T-helper 17 cell (primary cell): ENCODE results near the gene BMP2K. TPM values are rescaled to one million over a fixed set of nuclear protein-coding genes. Genes with fewer than 3 reads are reported as not detected.
"Not testable (repeated sequence)": the region's sequence is repeated elsewhere in the genome, so short reads cannot be mapped to it uniquely, and the experiment has no call there.

ENCODE experiments used
- ATAC-seq: fragments of 150-1000 bp; cut with Tn5 transposase; 2 replicates; pipeline ENCODE4 v1.10.0; 2021; ENCODE audit warnings: mild to moderate bottlenecking, moderate library complexity
- DNase-seq, 3 donors: peaks; one replicate each; pipeline versions ENCODE4 v3.0.0 to v3.0.0-alpha.2; 2020 to 2021
- H3K9me3 ChIP-seq: one replicate; pipeline ENCODE4 v1.7.0; 2013; ENCODE audit warnings: low read length, mild to moderate bottlenecking; ENCODE audit not compliant: control insufficient read depth, poor library complexity, severe bottlenecking
- H3K27ac Mint-ChIP-seq: one replicate; pipeline ENCODE4 v1.8.0; 2022; ENCODE audit warnings: mild to moderate bottlenecking, moderate library complexity, mixed read lengths
- H3K27me3 Mint-ChIP-seq: one replicate; pipeline ENCODE4 v1.8.0; 2022; ENCODE audit warnings: mixed read lengths
- H3K36me3 Mint-ChIP-seq: one replicate; pipeline ENCODE4 v1.8.0; 2022; ENCODE audit warnings: low read depth, mixed read lengths
- H3K4me1 Mint-ChIP-seq: one replicate; pipeline ENCODE4 v1.8.0; 2022; ENCODE audit warnings: mild to moderate bottlenecking, mixed read lengths
- H3K4me3 Mint-ChIP-seq: one replicate; pipeline ENCODE4 v1.8.0; 2022; ENCODE audit warnings: mild to moderate bottlenecking, moderate library complexity, mixed read lengths
- total RNA-seq, 4 donors: library from RNA in 2 of 4; stranded (reverse) in 2 of 4; gene quantifications; one replicate each; pipeline ENCODE4 v1.2.3 and lab custom pipeline; 2022 to 2026

BMP2K gene
- total RNA-seq, 2 donors from 2014 or later = 6.9 to 11.2 TPM

- Mint-ChIP-seq H3K27ac (no peak overlapping the region), H3K27me3 (no peaks in the 10 kb centered on the region), H3K36me3 (no peaks in the 10 kb centered on the region), H3K4me1 (peaks cover 5% of the 10 kb centered on the region), H3K4me3 (no peak overlapping the region)
- ATAC-seq = no peak
- no peaks in the 10 kb centered on the region for H3K9me3 ChIP-seq
- no peak for DNase-seq
Measured at GRCh38 chr4:78784236-78784865, 8.2 kb downstream of the BMP2K start.

- H3K36me3 Mint-ChIP-seq = no peaks in the 10 kb centered on the region
- H3K27me3 Mint-ChIP-seq = no peaks in the 10 kb centered on the region
- H3K27ac Mint-ChIP-seq = no peak overlapping the region
- no peak for ATAC-seq
- no peak for DNase-seq
- H3K4me1 Mint-ChIP-seq = peaks cover 8% of the 10 kb centered on the region
- H3K4me3 Mint-ChIP-seq = no peak overlapping the region
- no peaks in the 10 kb centered on the region for H3K9me3 ChIP-seq
Measured at GRCh38 chr4:78787392-78788006, 11.3 kb downstream of the BMP2K start.

DNA sequence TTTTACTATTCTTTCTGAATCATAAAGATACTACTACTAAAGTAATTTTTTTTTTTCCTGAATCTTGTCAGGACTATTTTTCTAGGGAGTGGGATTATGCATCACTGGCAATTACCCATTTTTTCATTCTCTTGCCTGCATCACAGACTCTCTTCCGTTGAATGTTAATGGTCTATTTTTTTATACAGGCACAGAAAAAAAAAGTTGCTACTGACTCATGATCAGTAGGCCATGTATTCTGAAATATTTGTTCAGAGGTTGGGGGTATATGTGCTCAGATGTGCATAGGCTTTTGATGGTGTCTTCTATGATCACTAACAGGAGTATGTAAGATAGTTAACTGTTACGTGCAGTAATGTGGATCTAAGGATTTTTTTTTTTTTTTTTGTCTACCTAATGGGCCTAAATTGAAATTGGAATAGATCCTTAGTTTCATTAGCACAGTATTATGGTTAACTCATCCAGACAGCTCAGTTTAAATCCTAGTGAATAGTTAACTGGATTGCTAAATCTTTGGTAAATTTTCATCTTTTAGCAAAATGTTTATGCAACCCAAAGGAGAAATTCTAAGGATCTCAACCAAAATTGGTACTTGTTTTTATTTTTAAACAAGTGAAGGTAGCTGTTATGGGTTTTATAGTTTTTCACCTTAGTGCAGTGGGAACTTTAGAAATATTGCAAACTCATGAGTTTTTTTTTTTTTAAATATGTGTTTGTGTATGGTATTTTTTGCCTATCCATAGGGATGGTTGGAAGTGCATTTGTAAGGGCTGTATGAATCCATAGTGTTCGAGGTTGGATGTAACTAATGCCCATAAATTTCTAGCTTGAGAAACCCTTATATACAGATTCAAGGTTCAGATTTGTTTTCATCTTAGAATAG lies 12.1 kb downstream of the BMP2K start:
- DNase-seq (no peak), ATAC-seq (no peak)
- H3K9me3 ChIP-seq = no peaks in the 10 kb centered on the region
- H3K4me3 Mint-ChIP-seq = no peak overlapping the region
- H3K27me3 Mint-ChIP-seq = no peaks in the 10 kb centered on the region
- peaks cover 8% of the 10 kb centered on the region for H3K4me1 Mint-ChIP-seq
- H3K36me3 Mint-ChIP-seq = no peaks in the 10 kb centered on the region
- H3K27ac Mint-ChIP-seq = no peak overlapping the region

- H3K27me3 Mint-ChIP-seq, H3K4me1 Mint-ChIP-seq, H3K9me3 ChIP-seq, H3K4me3 Mint-ChIP-seq, H3K27ac Mint-ChIP-seq, H3K36me3 Mint-ChIP-seq, DNase-seq, ATAC-seq: not testable (repeated sequence)
Measured at GRCh38 chr4:78795594-78796416, 19.7 kb downstream of the BMP2K start.

DNA sequence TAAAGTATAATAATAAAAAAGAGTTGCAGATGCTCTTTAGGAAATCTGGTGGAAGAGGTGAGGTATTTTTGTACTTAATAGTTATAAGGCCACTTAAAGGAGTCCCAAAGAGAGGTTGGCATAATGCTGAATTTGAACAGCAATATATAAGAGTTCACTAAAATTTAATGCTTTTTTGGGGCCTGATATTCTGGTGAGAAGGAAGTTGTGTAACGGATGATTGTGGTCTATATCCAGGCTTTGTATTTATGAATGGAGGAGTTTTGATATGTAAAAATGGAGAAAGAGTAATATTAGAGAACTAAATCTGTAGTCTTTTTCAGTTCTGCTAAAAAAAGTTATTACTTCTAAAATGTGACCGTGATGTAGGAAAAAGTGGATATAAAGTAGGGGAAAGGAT lies 20.4 kb downstream of the BMP2K start:
- ATAC-seq = no peak
- Mint-ChIP-seq H3K4me1 (peaks cover 7% of the 10 kb centered on the region), H3K4me3 (no peak overlapping the region), H3K27me3 (no peaks in the 10 kb centered on the region), H3K36me3 (peaks cover 3% of the 10 kb centered on the region), H3K27ac (no peak overlapping the region)
- H3K9me3 ChIP-seq = no peaks in the 10 kb centered on the region
- DNase-seq = no peak

- H3K27ac Mint-ChIP-seq = no peak overlapping the region
- H3K27me3 Mint-ChIP-seq = no peaks in the 10 kb centered on the region
- no peak for DNase-seq
- H3K4me3 Mint-ChIP-seq = no peak overlapping the region
- peaks cover 3% of the 10 kb centered on the region for H3K36me3 Mint-ChIP-seq
- H3K4me1 Mint-ChIP-seq = peaks cover 10% of the 10 kb centered on the region
- no peaks in the 10 kb centered on the region for H3K9me3 ChIP-seq
- ATAC-seq = no peak
Measured at GRCh38 chr4:78797777-78798284, 21.7 kb downstream of the BMP2K start.

DNA sequence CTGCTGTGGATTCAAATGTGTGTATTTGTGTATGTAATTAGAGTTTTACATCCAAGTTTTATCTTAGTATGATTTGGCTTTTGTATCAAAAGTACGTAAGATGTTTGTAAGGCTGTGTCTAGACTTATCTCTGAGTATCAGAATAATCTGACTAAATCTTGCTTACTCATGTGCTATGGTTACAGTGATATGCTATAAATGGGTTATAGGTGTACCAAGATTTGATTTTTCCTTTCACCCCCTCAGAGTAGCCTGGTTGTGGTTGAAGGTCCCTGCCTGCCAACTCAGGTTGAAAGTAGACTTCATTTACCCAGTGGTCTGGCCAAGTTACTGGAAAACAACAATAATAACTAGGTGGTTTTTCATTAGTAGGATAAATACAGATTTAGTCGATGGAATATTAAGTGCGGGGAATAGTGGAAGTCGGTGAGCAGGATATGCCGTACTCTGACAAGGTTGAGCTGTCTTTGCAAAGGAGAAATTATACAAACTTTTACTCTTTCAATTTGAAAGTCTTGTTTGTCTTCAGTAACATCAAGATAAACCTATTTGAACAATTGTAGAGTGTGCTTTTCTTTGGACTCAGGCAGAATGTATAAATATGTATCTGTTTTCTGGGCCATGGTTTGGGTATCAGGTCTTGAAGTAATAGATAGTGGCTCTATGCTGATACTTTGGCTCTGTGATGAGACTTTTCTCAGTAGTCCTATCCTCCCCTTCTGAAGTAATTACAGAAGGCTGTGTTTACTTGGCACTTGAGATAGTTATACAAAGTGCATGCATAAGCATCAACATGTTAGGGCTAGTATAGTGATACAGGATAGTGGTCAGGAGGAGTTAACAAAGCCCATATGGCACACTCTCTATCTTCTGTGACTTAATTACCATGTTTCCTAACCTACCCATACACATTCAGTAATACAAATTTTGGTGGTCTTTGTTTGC lies 23.7 kb downstream of the BMP2K start:
- no peak for ATAC-seq
- H3K27me3 Mint-ChIP-seq = no peaks in the 10 kb centered on the region
- peaks cover 5% of the 10 kb centered on the region for H3K36me3 Mint-ChIP-seq
- DNase-seq = no peak
- H3K4me1 Mint-ChIP-seq = peaks cover 10% of the 10 kb centered on the region
- H3K9me3 ChIP-seq = no peaks in the 10 kb centered on the region
- H3K27ac Mint-ChIP-seq = no peak overlapping the region
- no peak overlapping the region for H3K4me3 Mint-ChIP-seq

DNA sequence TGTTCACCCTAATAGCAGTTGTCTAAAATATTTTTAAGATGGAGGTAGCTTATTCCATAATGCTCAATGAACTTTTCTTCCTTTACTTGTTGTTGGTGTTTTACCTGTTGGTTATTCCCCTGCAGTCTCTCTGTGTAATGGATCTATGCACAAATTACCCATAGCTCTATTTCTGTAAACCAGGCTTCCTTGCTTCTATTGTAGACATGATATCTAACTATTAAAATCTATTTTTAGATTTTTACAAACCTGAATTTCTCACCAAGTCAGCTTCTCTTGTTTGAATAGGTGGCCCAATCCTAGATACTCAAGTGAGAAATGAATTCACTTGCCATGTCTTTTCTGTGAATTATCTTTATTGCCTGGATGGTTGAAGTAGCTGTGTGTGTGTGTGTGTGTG lies 24.8 kb downstream of the BMP2K start:
- H3K36me3 Mint-ChIP-seq = peaks cover 2% of the 10 kb centered on the region
- DNase-seq (no peak), ATAC-seq (no peak)
- no peak overlapping the region for H3K4me3 Mint-ChIP-seq
- no peak overlapping the region for H3K27ac Mint-ChIP-seq
- no peaks in the 10 kb centered on the region for H3K27me3 Mint-ChIP-seq
- H3K9me3 ChIP-seq = no peaks in the 10 kb centered on the region
- H3K4me1 Mint-ChIP-seq = peaks cover 10% of the 10 kb centered on the region

GRCh38 chr4:78803983-78804382 lies 27.8 kb downstream of the BMP2K start:
- DNase-seq = no peak
- Mint-ChIP-seq H3K4me3 (no peak overlapping the region), H3K27me3 (no peaks in the 10 kb centered on the region), H3K4me1 (peaks cover 6% of the 10 kb centered on the region), H3K27ac (no peak overlapping the region), H3K36me3 (peaks cover 2% of the 10 kb centered on the region)
- ATAC-seq = no peak
- no peaks in the 10 kb centered on the region for H3K9me3 ChIP-seq

- H3K4me1 Mint-ChIP-seq = no peaks in the 10 kb centered on the region
- DNase-seq = no peak
- no peak for ATAC-seq
- peaks cover 2% of the 10 kb centered on the region for H3K36me3 Mint-ChIP-seq
- H3K4me3 Mint-ChIP-seq = no peak overlapping the region
- no peaks in the 10 kb centered on the region for H3K9me3 ChIP-seq
- no peaks in the 10 kb centered on the region for H3K27me3 Mint-ChIP-seq
- H3K27ac Mint-ChIP-seq = no peak overlapping the region
Measured at GRCh38 chr4:78806943-78807460, 30.9 kb downstream of the BMP2K start.

- ATAC-seq (no peak), DNase-seq (no peak)
- Mint-ChIP-seq H3K27ac (no peak overlapping the region), H3K27me3 (no peaks in the 10 kb centered on the region), H3K4me1 (no peaks in the 10 kb centered on the region), H3K36me3 (peaks cover 2% of the 10 kb centered on the region), H3K4me3 (no peak overlapping the region)
- H3K9me3 ChIP-seq = no peaks in the 10 kb centered on the region
Measured at GRCh38 chr4:78809295-78809694, 33.1 kb downstream of the BMP2K start.
